ENCODE data around the gene SNRPA1. TPM values are rescaled to one million over a fixed set of nuclear protein-coding genes. Genes with fewer than 3 reads are reported as not detected.

The SNRPA1 gene
- total RNA-seq, 1 experiment from 2014 or later: 61.5 TPM

DNA sequence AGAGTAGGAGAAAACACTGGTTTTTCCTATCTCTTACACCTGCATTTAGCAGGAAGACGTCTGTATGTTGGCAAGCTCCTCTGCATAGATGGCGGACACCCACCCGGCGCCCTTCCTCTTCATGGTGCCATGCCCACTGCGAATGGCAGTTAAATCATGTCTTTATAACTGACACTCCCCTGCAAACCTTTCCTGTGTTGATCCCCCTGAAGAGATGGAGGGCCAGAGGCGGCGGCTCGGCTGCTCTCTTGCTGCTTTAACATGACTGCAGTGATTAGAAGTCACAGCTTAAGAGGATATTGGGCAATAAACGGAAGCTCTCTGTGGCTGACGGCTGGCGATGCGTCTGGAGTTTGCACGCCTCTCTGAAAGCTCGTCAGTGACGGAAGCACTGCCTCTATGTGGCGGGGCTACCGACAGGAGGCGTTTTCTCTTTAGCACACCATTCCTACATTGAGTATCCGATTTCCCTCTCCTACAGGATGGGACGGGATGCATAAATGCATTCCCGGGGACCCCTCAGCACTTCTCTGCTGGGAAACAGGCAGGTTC, 25.5 kb upstream of the SNRPA1 start:
- DNase-seq (ENCODE audit: extremely low read depth, low read depth): no peak

GRCh38 chr15:101318839-101319238, 23.8 kb upstream of the SNRPA1 start:
- DNase-seq (ENCODE audit: extremely low read depth, low read depth): no peak

DNA sequence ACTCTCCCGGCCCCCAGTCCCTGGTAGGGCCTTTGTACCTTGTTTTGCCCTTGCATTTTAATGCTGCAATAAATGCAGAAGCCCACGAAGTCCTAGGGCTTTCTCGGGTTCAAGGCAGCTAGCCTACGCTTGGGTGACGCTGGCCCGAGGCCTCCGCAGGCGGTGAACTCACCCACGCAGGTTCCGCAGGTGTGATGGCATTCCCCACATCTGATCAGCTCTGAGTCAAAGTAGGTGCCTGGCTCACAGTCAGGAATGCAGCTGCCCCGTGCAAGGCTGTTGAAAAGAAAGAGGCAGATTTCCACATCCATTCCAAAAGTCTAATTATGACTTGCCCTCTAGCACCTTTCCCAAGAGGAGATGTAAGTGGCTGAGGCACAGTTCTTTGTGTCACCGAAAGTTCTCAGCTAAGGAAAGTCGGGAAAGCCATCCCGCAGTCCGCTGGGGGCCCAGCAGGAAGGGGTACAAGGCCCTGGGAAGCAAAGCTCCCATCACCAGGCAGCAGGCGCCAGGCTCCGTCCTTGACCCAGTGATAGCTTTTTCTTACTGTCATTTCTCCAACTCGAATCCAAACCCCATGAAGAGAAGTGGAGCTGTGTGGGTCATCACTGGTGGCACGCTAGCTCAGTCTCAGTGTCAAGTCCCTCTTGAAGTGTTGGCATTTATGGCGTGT, 23.2 kb upstream of the SNRPA1 start:
- no peak for DNase-seq (ENCODE audit: extremely low read depth, low read depth)

GRCh38 chr15:101317336-101317872, 22.4 kb upstream of the SNRPA1 start:
- no peak for DNase-seq (ENCODE audit: extremely low read depth, low read depth)

DNA sequence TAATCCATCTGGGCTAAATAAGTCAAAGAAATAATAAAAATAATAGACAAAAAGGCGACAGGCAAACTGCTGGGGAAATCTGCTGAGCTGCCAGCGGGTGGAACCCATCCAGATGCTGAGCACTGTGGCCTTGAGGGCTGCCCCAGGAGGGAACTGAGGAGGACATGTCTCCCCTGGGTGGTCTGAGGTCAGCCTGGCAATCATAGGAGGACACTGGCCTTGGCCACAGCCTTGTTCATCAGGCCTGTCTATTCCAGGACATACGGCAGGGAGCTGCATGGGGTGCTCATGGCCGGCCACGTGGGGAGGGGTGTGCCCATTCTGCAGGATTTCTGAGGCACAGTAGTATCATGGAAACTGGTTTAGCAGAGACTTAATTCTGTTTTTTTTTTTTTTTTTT, 21.5 kb upstream of the SNRPA1 start:
- no peak for DNase-seq (ENCODE audit: extremely low read depth, low read depth)

GRCh38 chr15:101315736-101316135, 20.7 kb upstream of the SNRPA1 start:
- no peak for DNase-seq (ENCODE audit: extremely low read depth, low read depth)

GRCh38 chr15:101314336-101315125, 19.5 kb upstream of the SNRPA1 start:
- no peak for DNase-seq (ENCODE audit: extremely low read depth, low read depth)

- DNase-seq (ENCODE audit: extremely low read depth, low read depth): no peak
Measured at GRCh38 chr15:101313041-101313761, 18.2 kb upstream of the SNRPA1 start.

DNA sequence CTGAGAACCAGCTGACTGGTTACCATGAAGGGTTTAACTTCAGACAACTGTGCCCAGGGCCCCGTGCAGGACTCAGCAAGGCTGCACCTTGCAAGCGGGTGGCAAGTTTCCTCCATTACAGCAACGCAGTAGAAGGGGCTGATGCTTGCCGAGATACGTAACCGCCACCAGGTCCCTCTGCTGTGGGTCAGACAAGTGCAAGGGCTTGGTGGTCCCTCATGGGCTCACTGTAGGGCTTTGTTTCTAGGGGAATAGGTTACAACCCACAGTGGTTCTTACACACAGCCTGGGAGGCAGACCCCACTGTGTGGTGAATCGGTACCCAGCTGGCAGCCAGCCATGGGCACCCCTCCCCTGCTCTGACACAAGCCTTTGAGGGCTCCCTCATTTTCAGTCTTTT, 15.5 kb upstream of the SNRPA1 start:
- DNase-seq (ENCODE audit: extremely low read depth, low read depth): no peak

DNA sequence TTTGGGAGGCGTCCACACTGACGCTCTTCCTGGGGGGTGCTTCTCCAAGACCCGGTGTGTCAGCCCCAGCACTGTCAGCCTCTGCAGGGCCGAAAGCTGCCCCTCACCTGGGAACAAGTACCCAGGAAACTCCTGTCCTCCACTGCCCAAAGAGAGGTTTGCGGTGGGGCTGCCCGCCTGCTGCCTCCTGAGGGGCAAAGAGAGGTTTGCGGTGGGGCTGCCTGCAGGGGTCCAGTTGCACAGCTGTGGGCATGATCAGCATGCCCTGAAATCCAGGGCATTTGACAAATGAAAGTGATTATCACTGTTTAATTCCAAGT, 15.1 kb upstream of the SNRPA1 start:
- DNase-seq (ENCODE audit: extremely low read depth, low read depth): no peak

GRCh38 chr15:101309436-101310160, 14.6 kb upstream of the SNRPA1 start:
- no peak for DNase-seq (ENCODE audit: extremely low read depth, low read depth)

DNA sequence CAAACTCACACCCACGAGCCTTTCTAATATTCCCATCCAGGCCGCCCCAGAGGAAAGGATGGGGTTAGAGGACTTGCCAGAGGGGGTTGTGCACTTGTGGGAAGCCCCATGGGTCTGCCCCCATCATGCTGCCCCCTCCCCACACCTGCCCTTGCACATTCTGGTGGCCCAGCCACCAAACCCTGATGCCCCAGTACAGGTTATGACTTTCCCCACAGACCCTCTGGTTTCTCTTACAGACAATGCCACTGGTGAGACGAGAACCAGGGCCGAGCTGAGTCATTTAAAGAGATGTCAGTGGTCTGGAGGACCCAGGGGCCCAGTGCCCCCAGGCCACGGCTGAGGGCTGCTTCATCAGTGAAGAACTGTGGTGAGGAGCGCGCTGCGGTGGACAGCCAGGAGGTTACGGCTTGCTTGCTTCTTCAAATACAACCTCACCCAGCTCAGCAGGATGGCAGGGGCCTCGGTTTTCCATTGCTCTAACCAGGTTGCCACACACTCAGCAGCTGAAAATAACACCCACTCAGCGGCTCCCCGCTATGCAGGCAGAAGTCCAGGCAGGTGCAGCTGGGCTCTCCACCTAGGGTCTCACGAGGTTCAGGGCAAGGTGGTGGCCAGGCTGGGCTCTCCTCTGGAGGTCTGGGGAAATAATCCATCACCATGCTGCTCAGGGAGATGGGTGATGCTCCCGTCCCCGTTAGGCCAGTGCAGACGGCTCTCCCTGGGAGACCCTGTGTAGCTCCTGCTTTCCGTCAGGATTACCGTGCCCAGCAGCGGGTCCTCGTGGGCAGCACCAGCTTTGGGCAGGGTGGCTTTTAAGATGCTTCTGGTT, 13.8 kb upstream of the SNRPA1 start:
- DNase-seq (ENCODE audit: extremely low read depth, low read depth): no peak

DNA sequence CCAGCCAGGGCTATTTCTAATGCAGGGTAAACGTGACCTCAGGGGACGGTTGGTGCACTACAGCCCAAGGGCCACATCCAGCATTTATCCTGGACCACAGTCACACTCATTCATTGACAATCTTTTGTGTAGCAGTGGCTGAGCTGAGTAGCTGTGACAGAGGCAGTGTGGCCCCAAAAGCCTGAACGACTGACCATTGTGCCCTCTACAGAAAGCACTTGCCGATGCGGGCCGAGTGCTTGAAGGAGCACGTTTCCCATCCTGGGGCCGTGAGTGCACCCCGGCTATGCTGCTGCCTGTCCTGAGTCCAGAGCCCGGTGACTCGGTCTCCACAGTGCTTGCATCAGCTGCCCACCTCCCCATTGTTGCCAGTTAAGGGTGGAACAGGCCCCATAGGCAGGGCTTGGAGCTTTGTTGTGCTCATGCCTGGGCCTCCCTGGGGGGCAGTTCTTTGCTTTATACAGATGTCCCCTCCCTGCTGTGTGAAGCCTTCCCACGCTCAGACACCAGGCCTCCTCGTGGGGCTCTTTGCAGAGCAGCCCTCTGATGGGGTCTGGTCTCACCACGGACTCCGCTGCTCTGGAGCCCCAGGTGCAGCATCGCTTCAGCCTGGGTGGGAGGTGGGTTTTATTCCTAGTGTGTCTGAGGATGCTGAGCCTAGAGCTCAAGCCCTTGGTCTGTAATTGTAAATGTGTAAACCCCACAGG, 13.0 kb upstream of the SNRPA1 start:
- no peak for DNase-seq (ENCODE audit: extremely low read depth, low read depth)

GRCh38 chr15:101307048-101307896, 12.2 kb upstream of the SNRPA1 start:
- no peak for DNase-seq (ENCODE audit: extremely low read depth, low read depth)

DNA sequence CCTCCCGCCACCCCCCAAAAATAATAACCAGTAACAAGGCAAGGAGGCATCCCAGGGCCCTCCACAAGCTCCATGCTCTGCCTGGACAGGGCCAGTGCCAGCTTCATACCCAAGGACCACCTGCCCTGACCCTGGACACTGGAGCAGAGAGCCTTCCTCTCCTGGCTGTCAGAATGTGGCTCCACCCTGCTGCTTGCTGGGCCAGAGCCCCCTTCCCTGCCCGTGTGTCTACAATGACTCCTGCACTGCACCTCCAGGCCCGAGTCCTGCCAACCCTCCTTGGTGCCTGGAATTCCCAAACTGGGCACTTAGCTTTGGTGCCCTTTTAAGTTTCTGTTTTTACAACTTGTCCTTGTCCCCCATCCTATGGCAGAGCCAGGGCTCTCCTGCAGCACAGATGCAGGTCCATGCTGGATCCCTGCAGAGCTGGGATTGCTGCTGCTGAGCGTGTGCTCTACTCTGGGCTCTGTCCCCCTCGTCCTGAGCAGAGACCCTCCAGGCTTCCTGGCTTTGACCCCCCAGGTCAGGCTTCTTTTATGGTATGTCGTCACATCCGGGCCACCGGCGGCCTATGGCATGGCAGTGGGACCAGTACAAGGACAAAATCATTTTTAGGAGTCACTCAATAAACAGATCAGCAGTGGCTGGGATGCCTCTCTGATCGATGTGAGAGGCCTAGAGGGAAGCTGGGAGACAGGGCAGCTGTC, 11.4 kb upstream of the SNRPA1 start:
- DNase-seq (ENCODE audit: extremely low read depth, low read depth): no peak

GRCh38 chr15:101305820-101306255, 10.8 kb upstream of the SNRPA1 start:
- DNase-seq (ENCODE audit: extremely low read depth, low read depth): no peak

- DNase-seq (ENCODE audit: extremely low read depth, low read depth): no peak
Measured at GRCh38 chr15:101303408-101303807, 8.4 kb upstream of the SNRPA1 start.
